Suppressor macrophage treated with lipopolysaccharide for 4 hours (primary cell): ENCODE data around the gene TRIM66.

Source experiments
- DNase-seq: peaks from one replicate; pipeline ENCODE4 v3.0.0-alpha.2; 2020

The TRIM66 gene

DNA sequence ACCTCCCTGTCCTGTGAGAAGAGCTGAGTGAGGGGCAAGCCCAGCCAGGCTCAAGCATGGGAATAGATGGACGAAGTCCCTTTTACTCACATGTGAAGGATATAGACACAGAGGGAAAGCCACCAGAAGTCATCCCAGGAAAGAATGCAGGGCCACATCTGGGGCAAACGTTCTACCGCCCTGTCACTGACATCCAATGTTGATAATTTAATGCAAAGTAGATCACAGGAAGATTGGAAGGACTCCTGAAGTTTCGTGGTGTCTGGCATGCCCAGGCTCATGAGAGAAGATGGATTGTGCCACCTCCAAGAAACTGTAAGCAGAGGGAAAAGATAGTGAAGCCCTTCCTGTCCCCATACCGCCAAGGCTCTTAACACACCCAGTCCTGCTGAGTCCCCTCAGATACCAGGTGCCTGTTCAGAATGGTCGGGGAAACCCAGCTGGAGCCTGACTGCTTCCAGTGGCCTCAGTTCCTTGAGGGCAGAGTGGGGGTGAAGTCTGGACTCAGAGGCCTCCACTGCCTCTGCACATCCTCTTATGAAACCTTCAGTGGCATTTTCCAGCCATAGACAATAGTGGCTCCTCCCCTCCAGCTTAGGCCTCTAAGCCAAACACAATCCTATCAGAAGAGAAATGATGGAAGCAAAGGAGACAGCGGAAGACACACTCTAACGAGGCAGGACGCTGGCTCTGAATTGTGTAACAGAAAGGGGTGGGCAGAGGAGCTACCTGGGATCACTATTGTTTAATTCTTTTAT is 80.9 kb downstream of the TRIM66 start:
- no peak for DNase-seq

DNA sequence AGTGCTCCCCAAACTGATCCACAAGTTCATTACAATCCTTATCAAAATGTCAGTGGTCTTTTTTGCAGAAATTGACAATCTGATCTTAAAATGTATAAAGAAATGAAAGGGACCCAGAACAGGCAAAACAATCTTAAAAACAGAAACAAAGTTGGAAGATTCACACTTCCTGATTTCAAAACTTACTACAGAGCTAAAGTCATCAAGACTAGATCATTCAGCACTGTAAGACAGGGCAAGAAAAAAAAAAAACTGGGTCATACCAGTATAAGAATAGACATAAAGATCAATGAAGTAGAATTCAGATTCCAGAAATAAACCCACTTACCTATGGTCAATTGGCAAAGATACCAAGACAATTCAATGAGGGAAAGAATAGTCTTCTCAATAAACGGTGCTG is 84.0 kb downstream of the TRIM66 start:
- DNase-seq, result peak; percentile 56

DNA sequence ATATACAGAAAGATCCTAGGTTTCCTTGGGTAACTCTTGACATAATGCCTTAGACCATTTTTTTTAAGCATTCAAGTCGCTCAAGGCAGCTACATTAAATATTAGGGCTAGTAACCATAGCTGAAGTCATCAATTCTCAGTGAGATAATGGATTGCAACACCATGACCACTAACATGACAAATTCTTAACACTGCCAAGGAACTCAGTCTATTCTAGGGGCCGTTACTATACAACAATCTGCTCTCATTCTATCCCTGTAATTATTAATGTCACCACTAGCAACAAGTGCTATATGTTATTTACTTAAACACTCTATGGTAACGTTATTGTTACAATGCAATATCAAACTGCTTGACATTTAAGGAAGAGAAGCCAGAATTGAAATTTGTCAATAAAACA is 85.3 kb downstream of the TRIM66 start:
- peak; percentile 78 for DNase-seq

DNA sequence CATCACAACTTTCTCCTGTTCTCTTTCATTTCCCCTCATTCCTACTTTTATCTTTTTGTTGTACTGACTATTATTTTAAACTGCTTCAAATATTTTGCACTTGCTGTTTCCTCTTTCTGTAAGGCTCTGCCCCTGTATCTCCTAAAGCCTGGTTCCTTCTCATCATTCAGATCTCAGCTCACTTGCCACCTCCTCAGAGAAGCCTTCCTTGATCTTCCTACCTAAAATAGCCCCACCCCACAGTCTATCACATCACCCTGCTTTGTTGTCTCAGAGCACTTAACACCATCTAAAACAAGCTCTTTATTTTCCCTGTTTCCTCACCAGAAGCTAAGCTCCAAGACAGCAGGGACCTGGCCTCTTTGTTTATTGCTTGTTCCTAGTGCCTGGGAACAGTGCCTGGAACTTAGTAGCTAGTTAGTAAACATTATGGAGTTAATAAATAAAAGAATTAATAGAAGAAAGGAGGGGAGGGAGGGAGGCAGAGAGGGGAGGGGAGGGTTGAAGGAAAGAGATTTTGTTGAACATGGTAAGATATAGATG is 85.9 kb downstream of the TRIM66 start:
- no peak for DNase-seq

DNA sequence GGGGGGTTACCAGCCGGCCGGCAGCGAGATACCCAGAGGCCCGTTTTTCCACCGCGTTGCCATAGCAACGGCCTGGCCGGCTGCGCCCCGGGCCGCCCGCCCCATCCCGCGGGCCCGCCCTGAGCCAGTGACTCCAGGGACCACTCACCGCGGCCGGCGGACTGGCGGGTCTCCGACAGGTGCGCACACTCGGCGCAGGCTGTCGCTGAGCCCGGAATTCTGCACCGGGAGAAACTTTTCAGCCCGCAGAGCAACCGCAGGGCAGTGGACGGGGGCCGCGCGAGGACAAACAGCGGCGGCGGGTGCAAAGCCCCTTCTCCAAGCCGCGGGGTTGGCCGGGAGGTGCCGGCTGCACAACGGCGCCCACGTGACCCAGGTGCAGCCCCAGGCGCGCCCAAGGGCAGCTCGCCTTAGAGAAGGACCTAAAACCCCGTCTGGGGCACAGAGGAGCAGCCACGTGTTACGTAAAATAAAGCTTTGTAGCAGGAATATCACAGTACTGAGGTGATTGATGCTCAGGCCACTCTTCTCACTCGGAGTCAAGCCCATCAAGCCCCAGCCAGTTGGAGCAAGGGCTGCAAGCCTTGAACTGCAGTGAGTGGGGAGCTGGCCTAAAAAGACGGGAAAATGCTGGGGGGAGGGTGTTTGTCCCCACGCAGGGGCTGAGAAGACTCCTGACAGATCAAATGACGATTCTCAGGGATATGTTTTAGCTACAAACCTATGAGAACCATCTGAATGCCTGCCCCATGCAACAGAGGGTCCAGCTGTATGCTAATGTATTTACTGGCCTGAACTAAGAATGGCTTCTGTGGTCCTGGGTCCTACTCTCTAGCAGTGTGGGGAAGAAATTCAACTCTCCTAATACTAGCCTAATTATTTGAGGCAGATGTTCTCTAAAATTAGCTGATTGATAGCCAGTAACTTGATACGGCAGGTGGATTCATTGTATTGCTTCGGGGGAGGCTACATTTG is 88.2 kb downstream of the TRIM66 start, which contains the start of gene STK33:
Gene STK33, minus strand, starts transcription at position 294 of the 975 bp plus-strand sequence. CDS start 119,323 bp downstream, outside the sequence.
- no peak for DNase-seq

DNA sequence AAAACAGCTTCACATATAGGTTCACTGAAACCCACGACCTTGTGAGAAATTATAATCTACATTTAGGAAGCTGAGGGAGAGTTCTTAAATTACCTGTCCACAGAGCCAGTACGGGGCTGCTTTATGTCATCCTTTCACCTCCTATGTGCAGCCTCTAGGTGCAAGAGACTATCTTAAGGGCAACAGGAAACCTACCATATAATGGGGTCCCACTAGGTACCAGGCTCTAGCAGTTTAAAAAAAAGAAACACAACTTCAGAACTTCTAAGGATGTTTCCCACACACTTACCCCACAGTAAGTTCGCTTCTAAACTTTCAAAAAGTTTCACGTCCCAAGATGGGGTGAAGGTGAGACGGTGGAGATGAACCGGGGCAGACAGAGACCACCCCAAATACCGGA is 89.0 kb downstream of the TRIM66 start:
- no peak for DNase-seq

DNA sequence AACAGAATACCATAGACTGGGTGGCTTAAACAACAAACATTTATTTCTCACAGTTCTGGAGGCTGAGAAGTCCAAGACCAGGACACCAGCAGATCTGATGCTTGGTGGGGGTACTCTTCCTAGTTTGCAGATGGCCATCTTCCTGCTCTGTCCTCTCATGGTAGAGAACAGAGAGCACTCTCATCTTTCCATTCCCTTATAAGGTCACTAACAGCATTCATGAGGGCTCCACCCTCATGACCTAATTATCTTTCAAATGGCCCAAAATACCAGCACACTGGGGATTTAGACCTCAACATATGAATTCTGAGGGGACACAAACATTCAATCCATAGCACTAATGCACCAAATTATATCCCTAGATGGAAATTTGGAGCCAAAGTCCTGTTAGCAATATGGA is 94.5 kb downstream of the TRIM66 start:
- DNase-seq, result no peak

DNA sequence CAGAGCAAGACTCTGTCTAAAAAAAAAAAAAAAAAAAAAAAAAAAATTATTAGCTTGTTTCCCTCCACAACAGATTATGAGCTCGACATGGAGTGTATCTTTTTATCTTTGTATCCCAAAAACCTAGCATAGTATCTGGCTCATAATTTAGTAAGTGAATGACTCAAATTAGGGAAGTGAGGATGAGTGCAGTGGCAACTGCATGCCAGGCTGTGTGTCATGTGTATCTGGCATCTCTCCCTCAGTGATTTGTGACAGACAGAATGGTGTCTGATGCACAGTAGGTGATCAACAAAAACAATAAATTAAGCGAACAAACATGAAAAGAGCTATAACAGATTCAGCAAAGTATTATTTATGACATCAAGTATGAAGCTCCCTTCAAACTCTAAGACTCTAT is 95.7 kb downstream of the TRIM66 start:
- peak; percentile 48 for DNase-seq

DNA sequence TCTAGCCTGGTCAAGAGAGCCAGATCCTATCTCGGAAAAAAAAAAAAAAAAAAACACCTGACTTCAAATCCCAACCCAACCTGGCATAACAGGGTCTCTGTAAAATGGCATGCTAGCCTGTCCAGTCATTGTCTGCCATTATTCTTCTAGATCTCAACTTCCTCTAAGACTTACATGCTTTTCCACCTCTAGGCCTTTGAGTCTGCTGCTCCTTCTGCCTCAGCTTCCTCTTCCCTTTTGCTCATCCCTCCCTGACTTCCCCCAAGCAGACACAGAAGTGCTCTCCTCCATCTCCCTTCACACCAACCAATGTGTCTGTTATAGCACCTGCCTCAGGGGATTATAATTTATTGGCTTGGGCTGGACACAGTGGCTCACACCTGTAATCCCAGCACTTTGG is 96.3 kb downstream of the TRIM66 start:
- peak; percentile 13 for DNase-seq

DNA sequence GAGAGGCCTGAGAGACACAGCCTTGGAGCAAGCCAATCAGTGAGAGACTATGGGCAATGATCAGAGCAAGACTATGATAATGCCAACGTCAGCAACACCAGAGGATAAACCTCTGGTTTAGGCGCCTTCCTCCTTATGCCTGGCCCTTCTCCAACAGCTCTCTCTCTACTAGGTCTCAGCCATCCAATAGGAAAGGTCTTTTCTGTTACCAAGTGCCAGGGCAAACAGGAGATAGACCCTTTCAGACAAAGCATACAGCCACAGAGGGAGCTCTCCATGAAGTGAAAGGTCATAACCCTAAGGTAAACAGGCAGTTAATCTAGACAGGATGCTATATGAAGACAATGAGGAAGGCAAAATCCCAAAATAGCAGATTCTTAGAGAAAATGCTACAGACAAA is 98.0 kb downstream of the TRIM66 start:
- DNase-seq, result no peak

DNA sequence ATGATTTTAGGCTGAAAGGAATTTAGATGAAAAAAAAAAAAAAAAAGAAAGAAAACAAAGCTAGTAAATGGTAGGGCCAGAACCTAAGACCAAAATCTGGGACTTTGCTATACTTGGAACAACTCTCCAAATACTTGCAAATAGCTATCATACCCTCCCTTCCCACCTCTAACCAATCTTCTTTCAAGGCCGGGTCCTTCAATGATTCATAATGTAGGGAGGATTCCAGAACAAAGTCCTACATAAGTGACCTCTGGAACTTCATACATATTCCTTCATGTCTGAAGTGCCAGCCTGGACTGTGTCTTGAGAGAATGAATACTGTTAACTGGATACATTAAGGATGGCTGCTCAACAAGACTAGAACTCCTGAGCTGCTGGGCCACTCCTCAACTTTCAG is 98.4 kb downstream of the TRIM66 start:
- no peak for DNase-seq

DNA sequence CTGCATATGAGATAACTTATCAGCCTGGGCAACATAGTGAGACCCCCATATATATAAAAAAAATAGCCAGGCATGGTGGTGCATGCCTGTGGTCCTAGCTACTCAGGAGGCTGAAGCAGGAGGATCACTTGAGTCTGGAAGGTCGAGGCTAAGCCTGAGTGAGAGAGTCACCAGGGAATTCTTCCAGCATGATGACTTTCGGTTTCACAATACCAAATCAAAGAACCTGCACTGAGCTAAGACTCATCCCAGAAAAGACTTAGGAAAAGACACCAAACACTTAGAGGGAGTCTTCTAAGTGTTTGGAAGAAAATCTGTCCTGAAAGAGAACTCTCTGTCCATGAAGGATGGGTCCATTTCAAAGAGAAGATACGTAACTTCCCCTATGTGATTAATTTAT is 101.2 kb downstream of the TRIM66 start:
- DNase-seq, result no peak

DNA sequence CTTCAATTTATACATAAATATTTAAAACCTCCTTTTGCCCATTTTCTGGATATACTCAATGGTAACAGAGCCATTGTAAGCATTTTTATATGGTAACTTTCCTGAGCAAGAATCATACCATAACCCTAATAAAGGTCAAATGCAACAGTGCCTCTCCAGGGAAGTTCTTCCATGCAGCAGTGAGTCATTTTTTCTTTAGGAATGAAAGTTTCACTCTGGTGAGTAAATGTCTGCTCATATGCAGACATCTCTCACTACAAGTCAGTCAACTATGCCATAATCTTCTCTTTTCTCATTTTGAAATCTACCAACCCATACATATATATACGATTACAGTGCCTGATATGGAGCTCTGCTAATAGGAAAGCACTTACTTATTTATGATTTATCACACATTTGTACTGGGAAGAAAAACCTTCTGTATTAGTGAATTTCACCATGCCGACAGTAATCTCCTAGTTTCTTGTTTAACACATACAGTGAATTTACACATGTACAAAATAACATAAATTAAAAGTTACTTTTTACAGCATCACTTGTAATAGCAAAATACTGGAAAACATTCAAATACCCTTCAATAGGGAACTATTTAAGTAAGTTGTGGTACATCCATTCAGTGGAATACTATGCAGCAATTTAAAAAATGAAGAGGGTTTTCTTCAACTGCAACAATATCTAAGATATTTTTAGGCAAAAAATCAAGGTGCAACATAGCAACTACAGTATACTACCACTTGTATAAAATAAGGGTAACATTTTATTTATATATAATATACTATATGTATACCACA is 104.5 kb downstream of the TRIM66 start:
- DNase-seq, result peak; percentile 23

DNA sequence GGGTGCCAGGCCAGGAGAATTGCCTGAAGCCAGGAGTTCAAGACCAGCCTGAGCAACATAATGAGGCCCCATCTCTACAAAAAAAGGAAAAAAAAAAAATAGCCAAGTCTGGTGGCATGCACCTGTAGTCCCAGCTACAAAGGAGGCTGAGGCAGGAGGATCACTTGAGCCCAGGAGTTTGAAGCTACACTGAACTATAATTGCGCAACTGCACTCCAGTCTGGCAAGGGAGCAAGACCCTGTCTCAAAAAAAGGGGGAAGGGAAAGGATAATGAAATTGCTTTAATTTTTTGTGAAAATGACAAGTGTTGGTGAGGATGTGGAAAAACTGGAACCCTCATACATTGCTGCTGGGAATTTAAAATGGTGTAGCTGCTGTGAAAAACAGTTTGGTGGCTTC is 107.7 kb downstream of the TRIM66 start:
- DNase-seq, result no peak

DNA sequence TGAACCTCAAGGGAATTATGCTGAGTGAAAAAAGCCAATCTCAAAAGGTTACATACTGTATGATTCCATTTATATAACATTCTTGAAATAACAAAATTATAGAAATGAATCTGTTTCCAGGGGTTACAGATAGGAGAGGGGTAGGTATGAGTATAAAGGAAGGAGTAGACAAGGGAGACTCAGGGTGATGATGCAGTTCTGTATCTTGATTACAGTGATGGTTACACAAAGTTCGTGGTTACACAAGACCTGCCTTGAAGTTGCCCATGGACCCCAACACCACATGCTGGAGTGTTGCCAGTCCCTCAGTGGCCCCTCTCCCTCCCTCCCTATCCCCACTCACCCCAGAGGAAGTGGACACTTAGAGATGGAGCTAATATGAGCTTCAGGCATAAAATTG is 108.7 kb downstream of the TRIM66 start:
- DNase-seq, result no peak

DNA sequence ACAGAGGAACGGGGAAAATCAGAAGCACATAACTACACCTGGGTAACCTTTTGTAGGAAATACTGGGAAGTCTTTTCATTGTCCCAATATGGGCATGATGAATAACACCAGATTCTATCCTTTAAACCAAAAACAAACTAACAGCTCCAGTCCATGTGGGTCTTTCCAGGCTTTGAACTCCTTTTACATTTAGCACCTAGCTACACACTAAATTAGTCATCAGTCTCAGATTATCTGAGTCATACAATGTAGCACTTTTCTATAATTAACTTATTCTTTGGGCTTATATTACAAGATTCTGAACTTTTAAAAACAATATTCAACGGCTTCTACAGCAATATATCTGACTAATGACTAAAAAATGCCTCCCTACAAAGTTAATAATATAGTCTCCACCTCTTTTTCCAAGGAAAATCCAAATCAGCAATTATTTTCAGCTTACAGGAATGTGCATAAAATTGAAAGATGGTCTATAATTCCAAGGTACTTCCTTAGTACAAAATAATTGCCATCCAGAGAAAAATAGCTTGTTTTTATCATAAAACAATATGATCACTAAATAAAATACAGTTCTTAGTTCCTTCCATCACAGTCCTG is 114.8 kb downstream of the TRIM66 start:
- DNase-seq, result no peak

DNA sequence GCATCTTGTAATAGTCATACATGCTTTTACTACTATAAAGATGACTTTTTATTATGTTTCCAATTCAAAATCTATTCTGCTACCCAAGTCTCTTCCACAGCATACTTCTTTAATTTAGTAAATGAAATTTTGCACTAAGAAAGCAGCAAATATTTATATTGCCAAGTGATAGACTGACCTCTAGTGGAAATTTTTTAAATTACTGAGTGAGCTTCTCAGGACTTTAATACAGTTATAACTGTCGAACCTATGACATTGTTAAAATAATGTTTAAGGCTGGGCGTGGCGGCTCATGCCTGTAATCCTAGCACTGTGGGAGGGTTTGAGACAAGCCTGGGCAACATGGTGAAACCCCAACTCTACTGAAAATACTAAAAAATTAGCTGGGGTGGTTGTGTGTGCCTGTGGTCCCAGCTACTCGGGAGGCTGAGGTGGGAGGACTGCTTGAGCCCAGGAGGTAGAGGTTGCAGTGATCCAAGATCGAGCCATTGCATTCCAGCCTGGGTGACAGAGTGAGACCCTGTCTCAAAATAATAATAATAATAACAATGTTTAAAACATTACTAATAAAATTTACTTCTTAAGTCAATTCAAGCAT is 115.8 kb downstream of the TRIM66 start:
- peak; percentile 82 for DNase-seq

DNA sequence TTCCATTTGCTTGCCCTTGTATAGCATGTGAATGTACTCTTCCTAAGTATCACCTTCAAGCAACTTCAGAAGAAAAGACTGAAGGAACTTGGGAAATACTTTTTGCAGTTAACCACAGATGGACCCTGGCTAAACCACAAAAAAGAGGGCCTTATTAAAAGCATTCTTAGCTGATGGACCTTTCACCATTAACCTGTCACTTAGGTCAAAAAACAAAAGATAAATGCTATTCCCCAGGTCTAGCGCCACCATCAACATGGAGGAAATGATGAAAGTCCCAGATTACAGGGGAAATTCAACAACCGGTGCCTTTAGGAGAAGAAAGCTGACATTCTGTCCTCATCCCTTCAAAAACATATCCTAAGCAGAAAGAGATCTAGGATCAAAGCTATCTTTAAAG is 117.9 kb downstream of the TRIM66 start:
- no peak for DNase-seq
